Stimulated activated CD8-positive, alpha-beta memory T cell treated with anti-CD3 and anti-CD28 coated beads, Interleukin-4, amount 100 ng/mL, for 24 hours (primary cell): Measurements from ENCODE around the gene IPO13.

Experiments used
- DNase-seq: peaks from one replicate; pipeline ENCODE4 v3.0.0-alpha.2; 2020; ENCODE audit warnings: low read depth

Gene IPO13

GRCh38 chr1:43975249-43975961, 28.7 kb downstream of the IPO13 start:
- DNase-seq, result no peak

GRCh38 chr1:43976045-43976444, 29.3 kb downstream of the IPO13 start:
- DNase-seq, result no peak

- DNase-seq, result no peak
Measured at GRCh38 chr1:43976890-43977289, 30.1 kb downstream of the IPO13 start.

- DNase-seq, result no peak
Measured at GRCh38 chr1:43977376-43978263, 30.9 kb downstream of the IPO13 start.

GRCh38 chr1:43978264-43978550, 31.5 kb downstream of the IPO13 start:
- DNase-seq, result no peak

GRCh38 chr1:43978551-43979260, 32.0 kb downstream of the IPO13 start, which contains the start of gene B4GALT2:
Gene B4GALT2, plus strand, starts transcription at chr1:43979210. Its CDS starts 1,951 bp downstream, at chr1:43981161.
- DNase-seq, result no peak

GRCh38 chr1:43979261-43979527, 32.4 kb downstream of the IPO13 start:
- no peak for DNase-seq

GRCh38 chr1:43979528-43980254, 32.9 kb downstream of the IPO13 start:
- DNase-seq, result no peak

GRCh38 chr1:43980255-43981134, 33.7 kb downstream of the IPO13 start:
- no peak for DNase-seq

GRCh38 chr1:43981135-43981491, 34.4 kb downstream of the IPO13 start:
- no peak for DNase-seq

GRCh38 chr1:43981636-43982035, 34.9 kb downstream of the IPO13 start:
- no peak for DNase-seq

GRCh38 chr1:43982241-43982640, 35.5 kb downstream of the IPO13 start:
- no peak for DNase-seq

GRCh38 chr1:43982808-43983207, 36.1 kb downstream of the IPO13 start:
- no peak for DNase-seq

GRCh38 chr1:43983253-43983899, 36.6 kb downstream of the IPO13 start:
- DNase-seq, result no peak

- no peak for DNase-seq
Measured at GRCh38 chr1:43984855-43985254, 38.1 kb downstream of the IPO13 start.

- no peak for DNase-seq
Measured at GRCh38 chr1:43985984-43986595, 39.3 kb downstream of the IPO13 start.

- no peak for DNase-seq
Measured at GRCh38 chr1:43986712-43987111, 40.0 kb downstream of the IPO13 start.

- no peak for DNase-seq
Measured at GRCh38 chr1:43987159-43987902, 40.6 kb downstream of the IPO13 start.

- DNase-seq, result no peak
Measured at GRCh38 chr1:43990271-43991199, 43.8 kb downstream of the IPO13 start.
